Lower lobe of right lung (tissue), 2 donors: Measurements from ENCODE around the gene SCAMP2. TPM values are rescaled to one million over a fixed set of nuclear protein-coding genes. Genes with fewer than 3 reads are reported as not detected.

Experiments
- ATAC-seq, 2 donors: fragments of 200-7000 bp; cut with Tn5 transposase; one replicate each; pipeline ENCODE4 v1.9.1; 2020 to 2022; ENCODE audit warnings: mild to moderate bottlenecking in 2 of 2, moderate library complexity in 2 of 2
- DNase-seq: peaks from one replicate; pipeline ENCODE4 v3.0.0-alpha.2; 2020
- H3K27ac ChIP-seq: fragments of 200-600 bp; one replicate; pipeline ENCODE4 v1.8.0; 2022
- H3K27me3 ChIP-seq: fragments of 200-600 bp; one replicate; pipeline ENCODE4 v1.8.0; 2022; ENCODE audit warnings: low read depth
- H3K36me3 ChIP-seq: fragments of 200-600 bp; one replicate; pipeline ENCODE4 v1.8.0; 2022; ENCODE audit warnings: mild to moderate bottlenecking
- H3K4me1 ChIP-seq: fragments of 200-600 bp; one replicate; pipeline ENCODE4 v1.8.0; 2022
- H3K4me3 ChIP-seq: fragments of 200-600 bp; one replicate; pipeline ENCODE4 v1.8.0; 2022; ENCODE audit warnings: mild to moderate bottlenecking
- H3K9me3 ChIP-seq: fragments of 200-600 bp; one replicate; pipeline ENCODE4 v1.8.0; 2022
- CTCF ChIP-seq: fragments of 200-600 bp; IDR thresholded peaks from one replicate; pipeline ENCODE4 v1.8.0; 2022; ENCODE audit warnings: antibody characterized with exemption, mild to moderate bottlenecking
- intact Hi-C: fragments of 100-400 bp; cut with DNase I; formaldehyde crosslinking; loops from one replicate; pipeline ENCODE4 v1.11.0; 2022
- total RNA-seq: library from RNA; stranded (reverse); fragmentation: NEBNext Ultra II Directional; extraction: Animal tissue kit (Norgen Biotek cat#: 25700); gene quantifications from one replicate; pipeline ENCODE4 v1.2.1, GENCODE V29; 2021
- donor health status: DM: no; HTN: yes; CAD: no; lungs with severe emphysema.

The SCAMP2 gene
- total RNA-seq, 1 donor from 2014 or later = 122 TPM

GRCh38 chr15:74831813-74832495 is 41.2 kb downstream of the SCAMP2 start:
- Histone ChIP-seq H3K4me3 (no peak overlapping the region), H3K27me3 (peaks cover 17% of the 10 kb centered on the region), H3K36me3 (peaks cover 11% of the 10 kb centered on the region), H3K4me1 (no peaks in the 10 kb centered on the region), H3K27ac (no peak overlapping the region), H3K9me3 (no peaks in the 10 kb centered on the region)
- no peak for DNase-seq
- no peak for TF ChIP-seq CTCF
- intact Hi-C loops = no loop called here
- no peak for ATAC-seq

- Histone ChIP-seq H3K36me3 (peaks cover 2% of the 10 kb centered on the region), H3K9me3 (no peaks in the 10 kb centered on the region), H3K4me1 (no peaks in the 10 kb centered on the region), H3K27me3 (peaks cover 28% of the 10 kb centered on the region), H3K27ac (no peak overlapping the region), H3K4me3 (no peak overlapping the region)
- no peak for TF ChIP-seq CTCF
- ATAC-seq (no peak), DNase-seq (no peak)
- intact Hi-C loops = no loop called here
These were observed 42.3 kb downstream of the SCAMP2 start for GRCh38 chr15:74830868-74831267.

GRCh38 chr15:74829991-74830390 is 43.2 kb downstream of the SCAMP2 start:
- Histone ChIP-seq H3K27me3 (peaks cover 29% of the 10 kb centered on the region), H3K9me3 (no peaks in the 10 kb centered on the region), H3K27ac (no peak overlapping the region), H3K4me3 (no peak overlapping the region), H3K36me3 (no peaks in the 10 kb centered on the region), H3K4me1 (no peaks in the 10 kb centered on the region)
- DNase-seq (no peak), ATAC-seq (no peak)
- intact Hi-C loops = no loop called here
- TF ChIP-seq CTCF = no peak

GRCh38 chr15:74829486-74829885 is 43.7 kb downstream of the SCAMP2 start:
- Histone ChIP-seq H3K36me3 (no peaks in the 10 kb centered on the region), H3K27me3 (peaks cover 29% of the 10 kb centered on the region), H3K4me3 (no peak overlapping the region), H3K9me3 (no peaks in the 10 kb centered on the region), H3K4me1 (no peaks in the 10 kb centered on the region), H3K27ac (no peak overlapping the region)
- no peak for TF ChIP-seq CTCF
- ATAC-seq (no peak), DNase-seq (no peak)
- intact Hi-C loops = no loop called here

- TF ChIP-seq CTCF = no peak
- Histone ChIP-seq H3K9me3 (no peaks in the 10 kb centered on the region), H3K4me1 (no peaks in the 10 kb centered on the region), H3K27ac (no peak overlapping the region), H3K27me3 (peaks cover 34% of the 10 kb centered on the region), H3K36me3 (no peaks in the 10 kb centered on the region), H3K4me3 (no peak overlapping the region)
- intact Hi-C loops = no loop called here
- ATAC-seq = no peak
- DNase-seq = no peak
These were observed 44.3 kb downstream of the SCAMP2 start for GRCh38 chr15:74828835-74829234.
